Measurements from ENCODE around the gene BBX. TPM values are rescaled to one million over a fixed set of nuclear protein-coding genes. Genes with fewer than 3 reads are reported as not detected.
A peak's percentile ranks its signal among the peaks of the same experiment; 100 is the strongest.

BBX gene
- total RNA-seq, 1 experiment from 2014 or later, result 45.0 TPM

- Mint-ChIP-seq H3K4me1 (peaks cover 13% of the 10 kb centered on the region), H3K27ac (no peak overlapping the region), H3K27me3 (ENCODE audit: low read depth) (no peaks in the 10 kb centered on the region), H3K9me3 (no peaks in the 10 kb centered on the region), H3K4me3 (no peak overlapping the region), H3K36me3 (no peaks in the 10 kb centered on the region)
- DNase-seq (ENCODE audit: low spot score) (no peak), ATAC-seq (peak; percentile 50)
- ChIA-PET CTCF (interaction anchor here (0.9 to 1.1 kb wide), 2 partner anchors 38 to 173 kb away, joined by 3 to 4 read pairs; no protein-coding TSS in a partner anchor), POLR2A (interaction anchor here (0.6 kb wide), 1 partner anchor 84 kb away, joined by 3 read pairs; no protein-coding TSS in a partner anchor)
- no peak for TF ChIP-seq RORB (CRISPR knock-in tag; IDR thresholded peaks at IDR 0.05)
- no peak for TF ChIP-seq FOXK1 (CRISPR knock-in tag; IDR thresholded peaks at IDR 0.05)
- TF ChIP-seq USF2 (CRISPR knock-in tag; IDR thresholded peaks at IDR 0.05), result no peak
- TF ChIP-seq NR1H2 (CRISPR knock-in tag; IDR thresholded peaks at IDR 0.05), result no peak
- no peak for TF ChIP-seq ZNF121 (CRISPR knock-in tag; IDR thresholded peaks at IDR 0.05)
- TF ChIP-seq CTCF (IDR thresholded peaks at IDR 0.05), result no peak
- TF ChIP-seq GTF2I (CRISPR knock-in tag; conservative IDR thresholded peaks at IDR 0.05), result no peak
- TF ChIP-seq, protein P1, sequence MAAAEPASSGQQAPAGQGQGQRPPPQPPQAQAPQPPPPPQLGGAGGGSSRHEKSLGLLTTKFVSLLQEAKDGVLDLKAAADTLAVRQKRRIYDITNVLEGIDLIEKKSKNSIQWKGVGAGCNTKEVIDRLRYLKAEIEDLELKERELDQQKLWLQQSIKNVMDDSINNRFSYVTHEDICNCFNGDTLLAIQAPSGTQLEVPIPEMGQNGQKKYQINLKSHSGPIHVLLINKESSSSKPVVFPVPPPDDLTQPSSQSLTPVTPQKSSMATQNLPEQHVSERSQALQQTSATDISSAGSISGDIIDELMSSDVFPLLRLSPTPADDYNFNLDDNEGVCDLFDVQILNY (CRISPR knock-in tag; IDR thresholded peaks at IDR 0.05), result no peak
Measured at GRCh38 chr3:107833043-107833442, 310.3 kb downstream of the BBX start.

DNA sequence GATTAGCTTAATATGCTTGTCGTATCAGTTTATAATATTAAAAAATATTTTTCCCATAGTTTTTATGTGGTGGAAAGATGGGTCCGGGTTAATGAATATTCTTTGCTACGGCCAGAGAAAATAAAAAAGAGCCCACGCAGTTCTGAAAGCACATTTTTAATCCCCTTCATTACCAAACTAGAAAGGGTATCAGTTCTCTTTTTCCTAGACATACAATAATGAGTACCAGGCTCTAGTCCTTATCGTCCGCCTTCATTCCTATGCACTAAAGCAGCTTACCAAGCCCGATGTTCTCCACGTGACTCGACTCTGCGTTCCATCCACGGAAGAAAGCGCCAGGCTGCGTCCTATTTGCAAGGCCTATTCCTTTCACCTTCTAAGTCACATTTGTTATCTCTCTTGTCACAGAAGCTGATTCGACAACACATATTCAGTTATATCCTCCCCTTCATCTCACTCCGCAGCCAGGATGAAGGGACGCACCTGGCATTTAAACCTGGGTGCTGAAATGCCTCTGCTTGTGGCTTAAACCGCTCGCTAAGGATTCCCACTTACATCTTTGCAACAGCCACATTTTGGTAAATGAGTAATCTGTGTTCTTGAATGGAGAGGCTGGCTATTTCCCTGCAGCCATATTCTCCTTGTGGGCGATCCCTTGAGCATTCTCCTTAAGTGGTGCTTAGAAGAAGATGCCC, 311.1 kb downstream of the BBX start:
- H3K9me3 Mint-ChIP-seq, result no peaks in the 10 kb centered on the region
- H3K27me3 Mint-ChIP-seq (ENCODE audit: low read depth), result no peaks in the 10 kb centered on the region
- CTCF ChIA-PET, result interaction anchor here (0.7 to 0.9 kb wide), 2 partner anchors 20 to 94 kb away, joined by 3 read pairs; no protein-coding TSS in a partner anchor
- H3K36me3 Mint-ChIP-seq, result no peaks in the 10 kb centered on the region
- no peak overlapping the region for H3K27ac Mint-ChIP-seq
- ATAC-seq (no peak), DNase-seq (ENCODE audit: low spot score) (no peak)
- no peak overlapping the region for H3K4me3 Mint-ChIP-seq
- H3K4me1 Mint-ChIP-seq, result peaks cover 13% of the 10 kb centered on the region
- POLR2A ChIA-PET, result interaction anchor here (0.6 kb wide), 1 partner anchor 85 kb away, joined by 3 read pairs; no protein-coding TSS in a partner anchor
- TF ChIP-seq, protein P2, sequence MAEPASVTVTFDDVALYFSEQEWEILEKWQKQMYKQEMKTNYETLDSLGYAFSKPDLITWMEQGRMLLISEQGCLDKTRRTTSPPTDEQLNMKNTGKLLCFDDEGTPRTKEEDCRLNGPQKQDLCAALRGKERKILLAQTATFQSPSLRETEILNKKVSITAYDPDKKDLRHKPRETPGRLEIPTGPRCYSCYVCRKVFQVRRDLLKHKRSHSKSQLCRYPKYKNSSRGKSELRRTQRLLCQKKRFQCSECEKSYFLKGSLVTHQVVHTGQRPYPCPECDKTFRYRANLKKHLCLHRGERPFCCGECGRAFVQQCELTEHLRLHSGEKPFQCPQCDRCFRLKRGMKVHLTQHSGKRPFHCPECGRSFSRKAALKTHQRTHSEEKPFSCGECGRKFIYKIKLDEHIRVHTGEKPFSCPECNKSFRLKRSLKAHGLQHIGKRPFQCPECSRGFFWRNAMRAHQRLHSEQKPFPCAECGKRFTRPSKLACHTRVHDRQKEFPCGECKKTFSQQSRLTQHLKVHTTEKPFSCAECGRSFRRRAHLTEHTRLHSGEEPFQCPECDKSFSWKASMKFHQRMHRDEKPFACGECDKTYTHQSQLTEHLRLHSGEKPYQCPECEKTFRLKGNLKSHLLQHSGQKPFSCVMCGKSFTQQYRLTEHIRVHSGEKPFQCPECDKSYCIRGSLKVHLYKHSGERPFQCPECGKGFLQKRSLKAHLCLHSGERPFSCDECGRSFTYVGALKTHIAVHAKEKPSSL (CRISPR knock-in tag; conservative IDR thresholded peaks at IDR 0.05), result no peak
- TF ChIP-seq IRF1 (CRISPR knock-in tag; IDR thresholded peaks at IDR 0.05) (no peak), TEAD4 (CRISPR knock-in tag; IDR thresholded peaks at IDR 0.05) (no peak), NR3C1 (CRISPR knock-in tag; conservative IDR thresholded peaks at IDR 0.05; ENCODE audit: low read depth) (no peak), TCF7 (CRISPR knock-in tag; IDR thresholded peaks at IDR 0.05; ENCODE audit: low read depth) (no peak), OVOL2 (CRISPR knock-in tag; IDR thresholded peaks at IDR 0.05; ENCODE audit: borderline replicate concordance) (no peak), ZNF317 (CRISPR knock-in tag; IDR thresholded peaks at IDR 0.05; ENCODE audit: borderline replicate concordance, low read depth) (no peak), ZNF138 (CRISPR knock-in tag; conservative IDR thresholded peaks at IDR 0.05) (no peak), ZNF396 (CRISPR knock-in tag; IDR thresholded peaks at IDR 0.05; ENCODE audit: borderline replicate concordance) (no peak), USF2 (CRISPR knock-in tag; IDR thresholded peaks at IDR 0.05) (no peak), GABPB1 (CRISPR knock-in tag; IDR thresholded peaks at IDR 0.05) (no peak), MYBL2 (CRISPR knock-in tag; IDR thresholded peaks at IDR 0.05) (no peak), FOXK1 (CRISPR knock-in tag; IDR thresholded peaks at IDR 0.05) (no peak), NFATC4 (CRISPR knock-in tag; IDR thresholded peaks at IDR 0.05) (no peak), CTCF (IDR thresholded peaks at IDR 0.05) (no peak)
- TF ChIP-seq, protein P3, sequence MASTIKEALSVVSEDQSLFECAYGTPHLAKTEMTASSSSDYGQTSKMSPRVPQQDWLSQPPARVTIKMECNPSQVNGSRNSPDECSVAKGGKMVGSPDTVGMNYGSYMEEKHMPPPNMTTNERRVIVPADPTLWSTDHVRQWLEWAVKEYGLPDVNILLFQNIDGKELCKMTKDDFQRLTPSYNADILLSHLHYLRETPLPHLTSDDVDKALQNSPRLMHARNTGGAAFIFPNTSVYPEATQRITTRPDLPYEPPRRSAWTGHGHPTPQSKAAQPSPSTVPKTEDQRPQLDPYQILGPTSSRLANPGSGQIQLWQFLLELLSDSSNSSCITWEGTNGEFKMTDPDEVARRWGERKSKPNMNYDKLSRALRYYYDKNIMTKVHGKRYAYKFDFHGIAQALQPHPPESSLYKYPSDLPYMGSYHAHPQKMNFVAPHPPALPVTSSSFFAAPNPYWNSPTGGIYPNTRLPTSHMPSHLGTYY (CRISPR knock-in tag; IDR thresholded peaks at IDR 0.05), result no peak

Data from WTC11 (cell line).